ENCODE measurements around the gene CSNK2B.

Gene CSNK2B

GRCh38 chr6:31665501-31666336 lies at the start of gene CSNK2B:
TSS of gene CSNK2B (plus strand) at chr6:31666080. CDS start at chr6:31666832, 752 bp downstream.
- peak; percentile 94 to 96 for DNase-seq (ENCODE audit: low read depth in 2 of 2)

- no peak for DNase-seq (ENCODE audit: low read depth in 2 of 2)
Observed at GRCh38 chr6:31617010-31617409, 48.9 kb upstream of the CSNK2B start.

- DNase-seq (ENCODE audit: low read depth in 2 of 2), result peak; percentile 94 to 96
Observed at GRCh38 chr6:31619805-31620585, 45.9 kb upstream of the CSNK2B start.

- peak in 1 of 2 donors; percentile 96 for DNase-seq (ENCODE audit: low read depth in 2 of 2)
Observed at GRCh38 chr6:31620586-31621319, 45.1 kb upstream of the CSNK2B start, which contains the start of gene PRRC2A. TSS of gene PRRC2A (plus strand) at chr6:31620715. CDS start at chr6:31622790, 2,075 bp downstream.

- no peak for DNase-seq (ENCODE audit: low read depth in 2 of 2)
Observed at GRCh38 chr6:31621320-31621939, 44.5 kb upstream of the CSNK2B start.

- DNase-seq (ENCODE audit: low read depth in 2 of 2), result no peak
Observed at GRCh38 chr6:31621991-31622390, 43.9 kb upstream of the CSNK2B start.

- no peak for DNase-seq (ENCODE audit: low read depth in 2 of 2)
Observed at GRCh38 chr6:31622684-31623091, 43.2 kb upstream of the CSNK2B start.

- no peak for DNase-seq (ENCODE audit: low read depth in 2 of 2)
Observed at GRCh38 chr6:31624070-31624469, 41.8 kb upstream of the CSNK2B start.

GRCh38 chr6:31626952-31627351 lies 38.9 kb upstream of the CSNK2B start:
- DNase-seq (ENCODE audit: low read depth in 2 of 2), result no peak

- DNase-seq (ENCODE audit: low read depth in 2 of 2), result no peak
Observed at GRCh38 chr6:31627690-31628287, 38.1 kb upstream of the CSNK2B start.

- DNase-seq (ENCODE audit: low read depth in 2 of 2), result no peak
Observed at GRCh38 chr6:31629014-31629413, 36.9 kb upstream of the CSNK2B start.

GRCh38 chr6:31630177-31630934 lies 35.5 kb upstream of the CSNK2B start:
- no peak for DNase-seq (ENCODE audit: low read depth in 2 of 2)

GRCh38 chr6:31631209-31631608 lies 34.7 kb upstream of the CSNK2B start:
- no peak for DNase-seq (ENCODE audit: low read depth in 2 of 2)

- DNase-seq (ENCODE audit: low read depth in 2 of 2), result no peak
Observed at GRCh38 chr6:31631681-31632278, 34.1 kb upstream of the CSNK2B start.

- DNase-seq (ENCODE audit: low read depth in 2 of 2), result no peak
Observed at GRCh38 chr6:31632279-31632946, 33.5 kb upstream of the CSNK2B start.

GRCh38 chr6:31633447-31633846 lies 32.4 kb upstream of the CSNK2B start:
- DNase-seq (ENCODE audit: low read depth in 2 of 2), result no peak

- DNase-seq (ENCODE audit: low read depth in 2 of 2), result no peak
Observed at GRCh38 chr6:31634131-31634530, 31.7 kb upstream of the CSNK2B start.

GRCh38 chr6:31634969-31635575 lies 30.8 kb upstream of the CSNK2B start:
- DNase-seq (ENCODE audit: low read depth in 2 of 2), result no peak
